GM18868 (cell line): ENCODE data around the gene ARHGEF28.

Experiments used
- ATAC-seq: cut with Tn5 transposase; IDR thresholded peaks from one replicate; pipeline ENCODE4 v1.9.1; 2021; ENCODE audit warnings: mild to moderate bottlenecking, moderate library complexity; ENCODE audit not compliant: unreplicated experiment

ARHGEF28 gene

DNA sequence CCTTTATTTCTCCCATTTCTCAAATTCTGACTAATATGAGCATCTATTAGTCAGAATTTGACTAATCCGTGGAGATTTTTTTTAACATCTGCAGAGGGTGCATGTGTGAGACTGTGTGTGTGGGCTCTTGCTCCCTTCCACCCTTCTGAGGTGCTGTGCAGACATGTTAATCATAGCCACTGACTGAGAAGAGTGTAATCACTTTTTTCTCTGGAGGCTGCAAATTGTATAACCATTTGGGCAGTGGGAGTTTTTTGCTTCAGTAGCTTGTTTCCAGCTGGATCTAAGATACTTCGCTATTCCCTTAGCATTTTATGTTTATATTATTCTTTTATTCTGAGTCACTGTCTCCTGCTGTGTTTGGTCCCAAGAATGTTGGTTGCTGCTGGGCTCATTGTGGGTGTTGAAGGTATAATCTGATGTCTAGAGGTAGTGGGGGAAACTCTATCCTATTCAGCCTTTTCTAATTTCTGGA, 66.2 kb downstream of the ARHGEF28 start:
- no peak for ATAC-seq

GRCh38 chr5:73692981-73693380, 67.0 kb downstream of the ARHGEF28 start:
- ATAC-seq: no peak

- peak; percentile 27 for ATAC-seq
Measured at GRCh38 chr5:73693573-73694061, 67.6 kb downstream of the ARHGEF28 start.

DNA sequence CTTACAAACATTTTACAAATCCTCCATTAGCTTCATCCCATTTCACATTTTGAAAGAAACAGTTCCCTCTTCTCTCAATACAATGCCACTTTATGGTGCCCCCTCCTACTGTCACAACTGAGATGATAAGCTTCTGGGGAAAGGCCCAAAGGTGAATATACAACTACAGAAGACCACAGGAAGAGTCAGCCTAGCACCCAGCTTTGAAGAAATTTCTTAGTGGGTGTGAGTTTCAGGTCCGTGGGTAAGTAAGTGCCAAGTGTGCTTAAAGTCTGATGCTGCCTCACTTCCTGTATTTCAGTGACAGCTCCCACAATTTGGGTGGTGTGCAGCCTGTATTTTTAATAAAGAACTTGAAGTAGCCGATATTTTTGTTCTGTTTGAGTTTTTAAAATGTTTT, 68.1 kb downstream of the ARHGEF28 start:
- ATAC-seq: peak; percentile 80

DNA sequence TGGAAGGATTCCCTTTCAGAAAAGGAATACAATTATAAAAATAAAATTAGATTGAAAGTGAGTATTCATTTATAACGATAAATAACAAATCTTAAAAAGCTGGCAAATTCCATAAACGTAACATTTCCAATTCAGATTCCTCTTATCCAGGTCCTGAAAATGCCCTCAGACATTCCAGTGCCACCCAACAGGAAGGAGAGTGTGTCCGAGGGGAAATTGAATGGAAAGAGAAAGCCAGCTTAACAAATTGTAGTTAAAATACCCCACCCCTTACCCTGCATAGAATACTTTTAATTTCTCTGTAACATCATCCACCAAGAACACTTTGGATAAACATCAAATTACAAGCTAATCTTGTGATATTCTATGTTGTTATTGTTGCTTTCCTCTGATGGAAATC, 72.0 kb downstream of the ARHGEF28 start:
- no peak for ATAC-seq

- no peak for ATAC-seq
Measured at GRCh38 chr5:73701566-73701965, 75.6 kb downstream of the ARHGEF28 start.

DNA sequence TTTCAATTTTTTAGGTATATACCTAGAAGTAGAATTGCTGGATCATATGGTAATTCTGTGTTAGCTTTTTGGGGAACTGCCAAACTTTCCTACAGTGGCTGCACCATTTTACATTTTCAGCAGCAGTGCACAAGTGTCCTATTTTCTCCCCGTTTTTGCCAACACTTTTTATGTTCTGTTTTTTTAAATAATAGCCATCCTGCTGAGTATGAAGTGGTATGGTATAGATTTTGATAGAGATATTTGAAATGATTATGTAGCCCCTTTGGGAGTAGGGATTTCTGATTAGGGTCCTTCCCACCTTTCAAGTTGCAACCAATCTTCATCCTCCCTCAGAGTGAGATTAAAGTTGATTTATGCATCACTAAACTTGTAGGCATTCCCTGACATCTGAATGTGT, 76.5 kb downstream of the ARHGEF28 start:
- ATAC-seq: no peak

- ATAC-seq: no peak
Measured at GRCh38 chr5:73702951-73703350, 77.0 kb downstream of the ARHGEF28 start.

DNA sequence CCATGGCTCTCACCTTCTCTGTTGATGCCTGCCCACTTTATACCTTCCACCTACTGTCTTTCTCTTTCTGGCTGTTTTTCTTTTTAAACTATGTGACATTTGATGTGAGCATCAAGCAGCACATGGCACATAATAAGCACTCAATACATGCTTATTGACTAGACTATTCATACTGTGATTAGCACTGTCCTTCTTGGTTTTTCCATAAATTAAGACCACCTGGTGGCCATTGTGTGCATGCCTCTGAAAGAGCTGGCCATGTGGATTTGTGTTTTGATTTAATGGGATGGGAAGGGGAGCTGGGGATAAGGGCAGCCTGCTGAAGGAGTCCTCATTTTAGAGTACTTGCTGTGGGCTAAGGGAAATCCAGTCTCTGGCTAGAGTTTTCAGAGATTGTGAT, 79.4 kb downstream of the ARHGEF28 start:
- ATAC-seq: no peak

GRCh38 chr5:73706963-73707362, 81.0 kb downstream of the ARHGEF28 start:
- no peak for ATAC-seq

GRCh38 chr5:73709536-73710129, 83.6 kb downstream of the ARHGEF28 start:
- no peak for ATAC-seq

GRCh38 chr5:73716284-73716808, 90.3 kb downstream of the ARHGEF28 start:
- no peak for ATAC-seq

GRCh38 chr5:73718762-73719161, 92.8 kb downstream of the ARHGEF28 start:
- ATAC-seq: no peak

DNA sequence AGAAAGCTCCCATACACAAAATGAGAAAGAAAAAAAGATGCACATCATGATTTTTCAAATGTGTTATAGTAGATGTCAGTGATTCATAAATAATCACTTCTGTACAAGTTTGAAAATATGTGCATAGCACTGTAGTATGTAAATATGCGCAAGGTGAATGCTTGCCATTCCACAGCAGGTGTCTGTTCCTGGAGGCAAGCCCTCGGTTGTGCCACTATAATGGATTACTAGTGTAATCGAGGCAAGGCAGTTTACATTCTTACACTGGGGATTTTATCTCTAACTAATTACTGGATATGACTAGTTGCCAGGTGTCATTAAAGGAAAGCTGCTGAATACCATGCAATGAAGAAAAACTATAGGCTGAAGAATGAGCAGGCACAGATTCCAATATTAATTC, 93.6 kb downstream of the ARHGEF28 start:
- no peak for ATAC-seq

DNA sequence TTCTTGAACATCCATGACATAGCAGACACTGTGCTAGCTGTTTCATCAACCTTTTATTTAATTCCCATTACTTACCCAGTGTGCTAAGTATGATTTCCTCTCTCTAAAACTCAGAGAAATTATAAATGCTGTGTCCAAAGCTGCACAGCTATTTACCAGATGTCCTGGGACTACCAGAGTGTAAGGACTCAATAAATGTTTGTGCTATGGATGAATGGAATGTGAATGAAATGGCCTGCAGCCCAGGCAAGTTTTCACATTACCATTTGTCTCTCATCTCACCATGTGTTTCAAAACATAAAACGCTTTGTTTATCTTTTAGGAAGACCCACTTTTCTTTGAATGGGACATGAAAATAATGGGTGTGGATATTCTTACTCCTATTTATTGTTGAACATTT, 96.2 kb downstream of the ARHGEF28 start:
- no peak for ATAC-seq

- ATAC-seq: no peak
Measured at GRCh38 chr5:73726071-73726470, 100.1 kb downstream of the ARHGEF28 start.

DNA sequence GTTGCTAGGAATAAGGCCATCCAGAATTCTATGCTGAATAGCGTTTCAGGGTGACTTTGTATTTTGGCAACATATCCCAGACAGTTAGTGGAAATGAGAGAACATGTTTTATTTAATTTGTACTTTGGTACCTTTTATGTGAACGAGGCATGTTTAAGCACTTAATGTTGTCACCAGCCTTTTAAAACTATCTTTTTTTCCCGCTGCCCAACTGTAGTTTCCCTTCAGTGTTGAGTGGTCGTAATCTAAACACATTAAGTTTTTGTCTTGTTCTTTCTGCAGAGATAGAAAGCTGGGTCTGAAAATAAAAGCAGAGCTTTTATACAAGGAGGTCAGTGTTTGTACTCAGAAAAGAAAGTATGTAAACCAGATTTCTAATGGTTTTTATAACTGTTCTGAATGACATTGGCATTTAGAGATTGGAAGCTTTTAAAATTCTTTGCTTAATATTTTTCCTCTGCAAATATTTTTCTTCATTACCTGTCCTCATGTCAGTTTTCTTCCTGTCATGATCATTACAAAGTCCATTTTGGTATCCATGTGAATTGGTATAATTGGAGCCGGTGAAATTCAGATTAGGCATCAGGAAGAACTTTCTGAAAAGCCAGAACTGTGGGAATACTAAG, 100.7 kb downstream of the ARHGEF28 start:
- ATAC-seq: no peak

- ATAC-seq: no peak
Measured at GRCh38 chr5:73727470-73727869, 101.5 kb downstream of the ARHGEF28 start.

GRCh38 chr5:73728493-73729273, 102.7 kb downstream of the ARHGEF28 start:
- ATAC-seq: no peak

- ATAC-seq: no peak
Measured at GRCh38 chr5:73729329-73729728, 103.3 kb downstream of the ARHGEF28 start.

GRCh38 chr5:73732045-73732444, 106.0 kb downstream of the ARHGEF28 start:
- no peak for ATAC-seq

DNA sequence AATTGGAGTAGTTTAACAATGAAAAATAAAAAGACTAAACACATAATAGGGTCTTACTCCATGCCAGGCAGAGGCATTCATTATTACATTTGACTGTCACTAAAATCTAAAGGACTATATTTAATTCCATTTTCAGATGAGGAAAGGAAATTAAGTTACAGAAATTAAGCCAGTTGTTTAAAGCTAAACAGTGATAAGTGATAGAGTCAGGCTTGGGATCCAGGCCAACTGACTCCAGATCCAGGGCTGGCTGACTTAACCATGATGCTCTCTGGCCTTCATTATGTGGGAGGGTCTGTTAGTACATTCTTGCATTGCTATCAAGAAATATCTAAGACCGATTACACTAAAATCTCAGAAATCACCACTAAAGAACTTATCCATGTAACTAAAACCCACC, 107.2 kb downstream of the ARHGEF28 start:
- ATAC-seq: no peak
